WTC11 (cell line): ENCODE measurements around the gene MYO18A. TPM values are rescaled to one million over a fixed set of nuclear protein-coding genes. Genes with fewer than 3 reads are reported as not detected.
A peak's percentile ranks its signal among the peaks of the same experiment; 100 is the strongest.

Source experiments
- ATAC-seq: fragments of 200-7000 bp; cut with Tn5 transposase; 2 replicates; pipeline ENCODE4 v1.10.0; 2021; ENCODE audit warnings: mild to moderate bottlenecking, moderate library complexity
- CTCF ChIA-PET: fragments of 300-600 bp; sonication (Branson Sonifier 250); formaldehyde crosslinking; loops from one replicate; lab custom pipeline; 2021; ENCODE audit warnings: antibody characterized with exemption; lab: Charles Lee
- POLR2A ChIA-PET: fragments of 350-600 bp; sonication (Branson Sonifier 250); formaldehyde crosslinking; loops from one replicate; lab custom pipeline; 2021; ENCODE audit warnings: antibody characterized with exemption; lab: Charles Lee
- DNase-seq: peaks from one replicate; pipeline ENCODE4 v3.0.0; 2021; ENCODE audit warnings: low spot score
- H3K27ac Mint-ChIP-seq: 2 replicates; pipeline ENCODE4 v1.8.0; 2021; ENCODE audit warnings: mixed read lengths
- H3K27me3 Mint-ChIP-seq: 2 replicates; pipeline ENCODE4 v1.8.0; 2021; ENCODE audit warnings: low read depth, mild to moderate bottlenecking, moderate library complexity, mixed read lengths
- H3K36me3 Mint-ChIP-seq: 2 replicates; pipeline ENCODE4 v1.8.0; 2021; ENCODE audit warnings: mixed read lengths
- H3K4me1 Mint-ChIP-seq: 2 replicates; pipeline ENCODE4 v1.8.0; 2022; ENCODE audit warnings: mixed read lengths
- H3K4me3 Mint-ChIP-seq: 2 replicates; pipeline ENCODE4 v1.8.0; 2021; ENCODE audit warnings: mild to moderate bottlenecking, moderate library complexity, mixed read lengths
- H3K9me3 Mint-ChIP-seq: 2 replicates; pipeline ENCODE4 v1.8.0; 2021; ENCODE audit warnings: mixed read lengths
- CREB1 ChIP-seq: sonication (generic); formaldehyde crosslinking; IDR thresholded peaks from 2 replicates; pipeline ENCODE4 v1.8.0; 2023; ENCODE audit warnings: mild to moderate bottlenecking, missing genetic modification reagents
- ELF4 ChIP-seq: sonication (generic); formaldehyde crosslinking; IDR thresholded peaks from 2 replicates; pipeline ENCODE4 v1.8.1; 2022; ENCODE audit warnings: low read depth, mild to moderate bottlenecking, moderate library complexity, missing genetic modification reagents
- ETV6 ChIP-seq: sonication (generic); formaldehyde crosslinking; IDR thresholded peaks from 2 replicates; pipeline ENCODE4 v1.8.1; 2022; ENCODE audit warnings: mild to moderate bottlenecking, missing genetic modification reagents
- IRF2 ChIP-seq: sonication (generic); formaldehyde crosslinking; IDR thresholded peaks from 2 replicates; pipeline ENCODE4 v1.8.0; 2022; ENCODE audit warnings: low read depth, missing genetic modification reagents, borderline replicate concordance
- NFATC4 ChIP-seq: fragments of 250-450 bp; sonication (Bioruptor Pico); IDR thresholded peaks from 2 replicates; pipeline ENCODE4 v1.9.0; 2021; ENCODE audit warnings: mild to moderate bottlenecking
- NFE2L1 ChIP-seq: sonication (generic); formaldehyde crosslinking; IDR thresholded peaks from 2 replicates; pipeline ENCODE4 v1.8.1; 2023; ENCODE audit warnings: missing genetic modification reagents
- SMAD4 ChIP-seq: sonication (generic); formaldehyde crosslinking; IDR thresholded peaks from 2 replicates; pipeline ENCODE4 v1.8.0; 2022; ENCODE audit warnings: mild to moderate bottlenecking, missing genetic modification reagents
- TCF7 ChIP-seq: sonication (generic); formaldehyde crosslinking; IDR thresholded peaks from 2 replicates; pipeline ENCODE4 v1.8.0; 2022; ENCODE audit warnings: mild to moderate bottlenecking, low read depth, missing genetic modification reagents, moderate library complexity
- ZBTB21 ChIP-seq: sonication (generic); formaldehyde crosslinking; IDR thresholded peaks from 2 replicates; pipeline ENCODE4 v1.8.1; 2023; ENCODE audit warnings: mild to moderate bottlenecking, missing genetic modification reagents, borderline replicate concordance
- total RNA-seq: library from RNA; stranded (reverse); gene quantifications from 3 replicates; pipeline ENCODE4 v1.2.3, GENCODE V29; 2021
- TF ChIP-seq, protein P1 (sequence below): sonication (generic); formaldehyde crosslinking; IDR thresholded peaks from 2 replicates; pipeline ENCODE4 v1.8.1; 2023; ENCODE audit warnings: mild to moderate bottlenecking, missing genetic modification reagents, moderate library complexity
- TF ChIP-seq, protein P2 (sequence below): sonication (generic); formaldehyde crosslinking; IDR thresholded peaks from 2 replicates; pipeline ENCODE4 v1.8.0; 2022; ENCODE audit warnings: mild to moderate bottlenecking, missing genetic modification reagents
- TF ChIP-seq, protein P3 (sequence below): sonication (generic); formaldehyde crosslinking; IDR thresholded peaks from 2 replicates; pipeline ENCODE4 v1.8.1; 2022; ENCODE audit warnings: mild to moderate bottlenecking, missing genetic modification reagents, moderate library complexity, borderline replicate concordance
- TF ChIP-seq, protein P4 (sequence below): fragments of 250-450 bp; sonication (Bioruptor Pico); IDR thresholded peaks from 2 replicates; pipeline ENCODE4 v1.8.0; 2021; ENCODE audit warnings: mild to moderate bottlenecking
- TF ChIP-seq, protein P5 (sequence below): sonication (generic); formaldehyde crosslinking; IDR thresholded peaks from 2 replicates; pipeline ENCODE4 v1.8.1; 2022; ENCODE audit warnings: mild to moderate bottlenecking, moderate library complexity, missing genetic modification reagents
- TF ChIP-seq, protein P6 (sequence below): sonication (generic); formaldehyde crosslinking; IDR thresholded peaks from 2 replicates; pipeline ENCODE4 v1.8.0; 2022; ENCODE audit warnings: mild to moderate bottlenecking, missing genetic modification reagents
- TF ChIP-seq, protein P7 (sequence below): sonication (generic); formaldehyde crosslinking; conservative IDR thresholded peaks from 2 replicates; pipeline ENCODE4 v1.8.1; 2023; ENCODE audit warnings: mild to moderate bottlenecking, low read depth, missing genetic modification reagents, moderate library complexity
- TF ChIP-seq, protein P8 (sequence below): fragments of 250-450 bp; sonication (Bioruptor Pico); IDR thresholded peaks from 2 replicates; pipeline ENCODE4 v1.9.0; 2021; ENCODE audit warnings: mild to moderate bottlenecking, borderline replicate concordance

MYO18A gene
- total RNA-seq, 1 experiment from 2014 or later = 54.9 TPM

DNA sequence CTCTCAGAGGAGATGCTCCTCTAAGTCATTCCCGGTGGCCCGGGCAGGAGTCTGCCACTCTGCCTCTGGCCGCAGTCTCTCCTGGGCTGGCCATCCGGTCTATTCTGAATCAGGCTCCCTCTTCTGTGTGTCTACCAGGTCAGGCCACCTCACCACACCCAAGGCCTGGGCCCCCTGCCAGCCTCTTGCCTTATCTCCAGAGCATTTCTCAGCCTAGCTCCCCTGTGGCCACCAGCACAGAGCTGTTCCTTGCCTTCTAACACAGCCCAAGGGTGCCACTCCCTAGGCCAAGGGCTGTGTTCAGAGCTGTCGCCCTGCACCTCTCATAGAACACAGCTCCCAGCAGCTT, 55.3 kb downstream of the MYO18A start:
- Mint-ChIP-seq H3K36me3 (peaks cover 4% of the 10 kb centered on the region; the same call in 1 of the 2 replicates), H3K27ac (peak overlapping the region; percentile 10)
- ATAC-seq = no peak

More for the DNA sequence above, 55.3 kb downstream of the MYO18A start:
- Mint-ChIP-seq H3K4me1 (peaks cover 3% of the 10 kb centered on the region; the same call in 1 of the 2 replicates), H3K9me3 (no peaks in the 10 kb centered on the region), H3K4me3 (no peak overlapping the region), H3K27me3 (no peaks in the 10 kb centered on the region)
- ChIA-PET POLR2A (no interaction called here), CTCF (interaction anchor here (0.7 to 9.1 kb wide), 21 partner anchors 9 to 473 kb away, joined by 3 to 269 read pairs (median 6); partner anchors contain the start of genes MYO18A and NUFIP2)
- no peak for DNase-seq
- no peak for TF ChIP-seq NFATC4 (CRISPR knock-in tag)
- TF ChIP-seq NFE2L1 (CRISPR knock-in tag) = no peak
- TF ChIP-seq, protein P1, sequence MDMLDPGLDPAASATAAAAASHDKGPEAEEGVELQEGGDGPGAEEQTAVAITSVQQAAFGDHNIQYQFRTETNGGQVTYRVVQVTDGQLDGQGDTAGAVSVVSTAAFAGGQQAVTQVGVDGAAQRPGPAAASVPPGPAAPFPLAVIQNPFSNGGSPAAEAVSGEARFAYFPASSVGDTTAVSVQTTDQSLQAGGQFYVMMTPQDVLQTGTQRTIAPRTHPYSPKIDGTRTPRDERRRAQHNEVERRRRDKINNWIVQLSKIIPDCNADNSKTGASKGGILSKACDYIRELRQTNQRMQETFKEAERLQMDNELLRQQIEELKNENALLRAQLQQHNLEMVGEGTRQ (CRISPR knock-in tag) = no peak
- TF ChIP-seq, protein P2, sequence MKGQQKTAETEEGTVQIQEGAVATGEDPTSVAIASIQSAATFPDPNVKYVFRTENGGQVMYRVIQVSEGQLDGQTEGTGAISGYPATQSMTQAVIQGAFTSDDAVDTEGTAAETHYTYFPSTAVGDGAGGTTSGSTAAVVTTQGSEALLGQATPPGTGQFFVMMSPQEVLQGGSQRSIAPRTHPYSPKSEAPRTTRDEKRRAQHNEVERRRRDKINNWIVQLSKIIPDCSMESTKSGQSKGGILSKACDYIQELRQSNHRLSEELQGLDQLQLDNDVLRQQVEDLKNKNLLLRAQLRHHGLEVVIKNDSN = no peak
- TF ChIP-seq, protein P3, sequence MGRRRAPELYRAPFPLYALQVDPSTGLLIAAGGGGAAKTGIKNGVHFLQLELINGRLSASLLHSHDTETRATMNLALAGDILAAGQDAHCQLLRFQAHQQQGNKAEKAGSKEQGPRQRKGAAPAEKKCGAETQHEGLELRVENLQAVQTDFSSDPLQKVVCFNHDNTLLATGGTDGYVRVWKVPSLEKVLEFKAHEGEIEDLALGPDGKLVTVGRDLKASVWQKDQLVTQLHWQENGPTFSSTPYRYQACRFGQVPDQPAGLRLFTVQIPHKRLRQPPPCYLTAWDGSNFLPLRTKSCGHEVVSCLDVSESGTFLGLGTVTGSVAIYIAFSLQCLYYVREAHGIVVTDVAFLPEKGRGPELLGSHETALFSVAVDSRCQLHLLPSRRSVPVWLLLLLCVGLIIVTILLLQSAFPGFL = no peak
- TF ChIP-seq TCF7 (CRISPR knock-in tag) = no peak
- TF ChIP-seq ETV6 (CRISPR knock-in tag) = no peak
- no peak for TF ChIP-seq SMAD4 (CRISPR knock-in tag)
- TF ChIP-seq ELF4 (CRISPR knock-in tag) = no peak
- TF ChIP-seq, protein P4, sequence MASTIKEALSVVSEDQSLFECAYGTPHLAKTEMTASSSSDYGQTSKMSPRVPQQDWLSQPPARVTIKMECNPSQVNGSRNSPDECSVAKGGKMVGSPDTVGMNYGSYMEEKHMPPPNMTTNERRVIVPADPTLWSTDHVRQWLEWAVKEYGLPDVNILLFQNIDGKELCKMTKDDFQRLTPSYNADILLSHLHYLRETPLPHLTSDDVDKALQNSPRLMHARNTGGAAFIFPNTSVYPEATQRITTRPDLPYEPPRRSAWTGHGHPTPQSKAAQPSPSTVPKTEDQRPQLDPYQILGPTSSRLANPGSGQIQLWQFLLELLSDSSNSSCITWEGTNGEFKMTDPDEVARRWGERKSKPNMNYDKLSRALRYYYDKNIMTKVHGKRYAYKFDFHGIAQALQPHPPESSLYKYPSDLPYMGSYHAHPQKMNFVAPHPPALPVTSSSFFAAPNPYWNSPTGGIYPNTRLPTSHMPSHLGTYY (CRISPR knock-in tag) = no peak
- TF ChIP-seq, protein P5, sequence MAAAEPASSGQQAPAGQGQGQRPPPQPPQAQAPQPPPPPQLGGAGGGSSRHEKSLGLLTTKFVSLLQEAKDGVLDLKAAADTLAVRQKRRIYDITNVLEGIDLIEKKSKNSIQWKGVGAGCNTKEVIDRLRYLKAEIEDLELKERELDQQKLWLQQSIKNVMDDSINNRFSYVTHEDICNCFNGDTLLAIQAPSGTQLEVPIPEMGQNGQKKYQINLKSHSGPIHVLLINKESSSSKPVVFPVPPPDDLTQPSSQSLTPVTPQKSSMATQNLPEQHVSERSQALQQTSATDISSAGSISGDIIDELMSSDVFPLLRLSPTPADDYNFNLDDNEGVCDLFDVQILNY (CRISPR knock-in tag) = no peak
- TF ChIP-seq, protein P6, sequence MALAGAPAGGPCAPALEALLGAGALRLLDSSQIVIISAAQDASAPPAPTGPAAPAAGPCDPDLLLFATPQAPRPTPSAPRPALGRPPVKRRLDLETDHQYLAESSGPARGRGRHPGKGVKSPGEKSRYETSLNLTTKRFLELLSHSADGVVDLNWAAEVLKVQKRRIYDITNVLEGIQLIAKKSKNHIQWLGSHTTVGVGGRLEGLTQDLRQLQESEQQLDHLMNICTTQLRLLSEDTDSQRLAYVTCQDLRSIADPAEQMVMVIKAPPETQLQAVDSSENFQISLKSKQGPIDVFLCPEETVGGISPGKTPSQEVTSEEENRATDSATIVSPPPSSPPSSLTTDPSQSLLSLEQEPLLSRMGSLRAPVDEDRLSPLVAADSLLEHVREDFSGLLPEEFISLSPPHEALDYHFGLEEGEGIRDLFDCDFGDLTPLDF (CRISPR knock-in tag) = no peak
- TF ChIP-seq CREB1 = no peak
- TF ChIP-seq ZBTB21 (CRISPR knock-in tag) = no peak
- no peak for TF ChIP-seq IRF2
- TF ChIP-seq, protein P7, sequence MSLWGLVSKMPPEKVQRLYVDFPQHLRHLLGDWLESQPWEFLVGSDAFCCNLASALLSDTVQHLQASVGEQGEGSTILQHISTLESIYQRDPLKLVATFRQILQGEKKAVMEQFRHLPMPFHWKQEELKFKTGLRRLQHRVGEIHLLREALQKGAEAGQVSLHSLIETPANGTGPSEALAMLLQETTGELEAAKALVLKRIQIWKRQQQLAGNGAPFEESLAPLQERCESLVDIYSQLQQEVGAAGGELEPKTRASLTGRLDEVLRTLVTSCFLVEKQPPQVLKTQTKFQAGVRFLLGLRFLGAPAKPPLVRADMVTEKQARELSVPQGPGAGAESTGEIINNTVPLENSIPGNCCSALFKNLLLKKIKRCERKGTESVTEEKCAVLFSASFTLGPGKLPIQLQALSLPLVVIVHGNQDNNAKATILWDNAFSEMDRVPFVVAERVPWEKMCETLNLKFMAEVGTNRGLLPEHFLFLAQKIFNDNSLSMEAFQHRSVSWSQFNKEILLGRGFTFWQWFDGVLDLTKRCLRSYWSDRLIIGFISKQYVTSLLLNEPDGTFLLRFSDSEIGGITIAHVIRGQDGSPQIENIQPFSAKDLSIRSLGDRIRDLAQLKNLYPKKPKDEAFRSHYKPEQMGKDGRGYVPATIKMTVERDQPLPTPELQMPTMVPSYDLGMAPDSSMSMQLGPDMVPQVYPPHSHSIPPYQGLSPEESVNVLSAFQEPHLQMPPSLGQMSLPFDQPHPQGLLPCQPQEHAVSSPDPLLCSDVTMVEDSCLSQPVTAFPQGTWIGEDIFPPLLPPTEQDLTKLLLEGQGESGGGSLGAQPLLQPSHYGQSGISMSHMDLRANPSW (CRISPR knock-in tag) = no peak
- TF ChIP-seq, protein P8, sequence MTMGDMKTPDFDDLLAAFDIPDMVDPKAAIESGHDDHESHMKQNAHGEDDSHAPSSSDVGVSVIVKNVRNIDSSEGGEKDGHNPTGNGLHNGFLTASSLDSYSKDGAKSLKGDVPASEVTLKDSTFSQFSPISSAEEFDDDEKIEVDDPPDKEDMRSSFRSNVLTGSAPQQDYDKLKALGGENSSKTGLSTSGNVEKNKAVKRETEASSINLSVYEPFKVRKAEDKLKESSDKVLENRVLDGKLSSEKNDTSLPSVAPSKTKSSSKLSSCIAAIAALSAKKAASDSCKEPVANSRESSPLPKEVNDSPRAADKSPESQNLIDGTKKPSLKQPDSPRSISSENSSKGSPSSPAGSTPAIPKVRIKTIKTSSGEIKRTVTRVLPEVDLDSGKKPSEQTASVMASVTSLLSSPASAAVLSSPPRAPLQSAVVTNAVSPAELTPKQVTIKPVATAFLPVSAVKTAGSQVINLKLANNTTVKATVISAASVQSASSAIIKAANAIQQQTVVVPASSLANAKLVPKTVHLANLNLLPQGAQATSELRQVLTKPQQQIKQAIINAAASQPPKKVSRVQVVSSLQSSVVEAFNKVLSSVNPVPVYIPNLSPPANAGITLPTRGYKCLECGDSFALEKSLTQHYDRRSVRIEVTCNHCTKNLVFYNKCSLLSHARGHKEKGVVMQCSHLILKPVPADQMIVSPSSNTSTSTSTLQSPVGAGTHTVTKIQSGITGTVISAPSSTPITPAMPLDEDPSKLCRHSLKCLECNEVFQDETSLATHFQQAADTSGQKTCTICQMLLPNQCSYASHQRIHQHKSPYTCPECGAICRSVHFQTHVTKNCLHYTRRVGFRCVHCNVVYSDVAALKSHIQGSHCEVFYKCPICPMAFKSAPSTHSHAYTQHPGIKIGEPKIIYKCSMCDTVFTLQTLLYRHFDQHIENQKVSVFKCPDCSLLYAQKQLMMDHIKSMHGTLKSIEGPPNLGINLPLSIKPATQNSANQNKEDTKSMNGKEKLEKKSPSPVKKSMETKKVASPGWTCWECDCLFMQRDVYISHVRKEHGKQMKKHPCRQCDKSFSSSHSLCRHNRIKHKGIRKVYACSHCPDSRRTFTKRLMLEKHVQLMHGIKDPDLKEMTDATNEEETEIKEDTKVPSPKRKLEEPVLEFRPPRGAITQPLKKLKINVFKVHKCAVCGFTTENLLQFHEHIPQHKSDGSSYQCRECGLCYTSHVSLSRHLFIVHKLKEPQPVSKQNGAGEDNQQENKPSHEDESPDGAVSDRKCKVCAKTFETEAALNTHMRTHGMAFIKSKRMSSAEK = no peak
